Ovary (tissue), 9 donors: Measurements from ENCODE around the gene IL17A. TPM values are rescaled to one million over a fixed set of nuclear protein-coding genes. Genes with fewer than 3 reads are reported as not detected.

Experiments
- DNase-seq, 5 donors: peaks; one replicate each; pipeline ENCODE4 v3.0.0-alpha.2; 2019 to 2020
- H3K27ac ChIP-seq, 2 donors: fragments of 200-600 bp; one replicate each; pipeline versions ENCODE4 v1.5.1 to v1.8.0; 2019 to 2022
- H3K27me3 ChIP-seq: fragments of 200-600 bp; one replicate; pipeline ENCODE4 v1.8.0; 2022
- H3K36me3 ChIP-seq: fragments of 200-600 bp; sonication (generic); one replicate; pipeline ENCODE4 v1.5.1; 2019
- H3K4me1 ChIP-seq: one replicate; pipeline ENCODE4 v1.8.1; 2013; ENCODE audit warnings: mild to moderate bottlenecking, moderate library complexity; ENCODE audit not compliant: insufficient read depth
- H3K4me3 ChIP-seq: fragments of 200-600 bp; sonication (generic); one replicate; pipeline ENCODE4 v1.5.1; 2017
- H3K9me3 ChIP-seq, 2 donors: fragments of 200-600 bp in 1 of 2; sonication (generic) in 1 of 2; one replicate each; pipeline versions ENCODE4 v1.5.1 to v1.8.1; 2013 to 2019; ENCODE audit warnings: mild to moderate bottlenecking in 1 of 2, moderate library complexity in 1 of 2
- EP300 ChIP-seq: sonication (generic); formaldehyde crosslinking; IDR thresholded peaks from one replicate; pipeline ENCODE4 v1.6.1; 2017; ENCODE audit warnings: antibody characterized with exemption
- POLR2A ChIP-seq: fragments of 450-650 bp; IDR thresholded peaks from one replicate; pipeline ENCODE4 v1.6.1; 2017; ENCODE audit warnings: antibody characterized with exemption, mild to moderate bottlenecking, moderate library complexity
- WGBS, 3 donors: extraction: QIAGEN DNeasy Blood & Tissue Kit in 1 of 3; methylation state at CpG; one replicate each; pipeline versions ENCODE4 v1.1.5 to v1.1.7; 2013 to 2017; 5-methylcytosine and 5-hydroxymethylcytosine counted together
- intact Hi-C, 4 donors: fragments of 100-400 bp; cut with DNase I; formaldehyde crosslinking; loops; one replicate each; pipeline versions ENCODE4 v1.11.0 to v1.15.1; 2022 to 2023
- polyA plus RNA-seq, 2 donors: library from polyadenylated mRNA; stranded (reverse); fragments of 200-250 nt in 1 of 2; fragments of 350-450 nt in 1 of 2; fragmentation: Illumina TruSeq in 1 of 2; extraction: RNeasy Lipid Tissue Mini Kit (QIAGEN cat#74804) in 1 of 2; gene quantifications; one replicate each; pipeline ENCODE4 v1.2.3, GENCODE V29; 2013 to 2014
- total RNA-seq, 7 donors: library from RNA; depleted of rRNA in 2 of 7; stranded (reverse); fragments of >200 nt in 2 of 7; fragmentation: NEBNext Ultra II Directional in 3 of 7; extraction: Animal tissue kit (Norgen Biotek cat#: 25700) in 3 of 7; gene quantifications; one replicate each; pipeline versions ENCODE4 v1.1.0 to v1.2.4, GENCODE V29; 2016 to 2023
- TF ChIP-seq, protein P1 (sequence below), 3 donors: fragments of 450-650 bp in 2 of 3; fragments of 200-600 bp in 1 of 3; IDR thresholded peaks; one replicate each; pipeline versions ENCODE4 v1.5.1 to v1.8.0; 2016 to 2022; ENCODE audit warnings: antibody characterized with exemption in 3 of 3, mild to moderate bottlenecking in 1 of 3
- donor health status: DM: no; HTN: no; CAD: no; lungs with moderate emphysema.
- donor health status: DM: no; HTN: no; CAD: no.
- donor health status: Bipolar disorder and iron deficiency.
- donor health status: DM: yes; HTN: yes; CAD: no.
- donor health status: DM: no; HTN: no; CAD: no.
- donor health status: DM: yes; HTN: yes; CAD: no.

The IL17A gene
- total and polyA plus RNA-seq, 9 donors, result not detected

DNA sequence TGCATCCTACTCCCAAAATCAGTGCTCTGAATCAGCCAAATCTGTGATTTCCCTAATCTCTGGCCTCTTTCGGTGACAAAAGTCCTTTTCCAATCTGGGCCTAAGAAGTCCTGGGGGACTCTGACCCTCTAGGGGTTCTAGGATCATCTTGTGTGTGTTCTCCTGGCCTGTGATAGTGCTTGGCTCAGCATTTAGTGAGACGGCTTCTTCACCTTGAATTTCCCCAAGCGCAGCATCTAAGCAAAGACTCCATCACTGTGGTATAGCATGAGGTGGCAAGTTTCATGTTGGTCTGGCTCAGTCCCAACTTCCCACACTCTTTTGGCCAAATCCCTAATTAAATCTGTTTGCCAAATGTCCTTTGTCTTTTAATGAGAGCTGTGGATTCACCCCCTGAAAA, 12.1 kb upstream of the IL17A start:
- no peaks in the 10 kb centered on the region for H3K9me3 ChIP-seq
- 84 to 87% (median 85%) methylated on average over 3 of the region's 3 CpGs for WGBS, 3 donors
- no peaks in the 10 kb centered on the region for H3K27me3 ChIP-seq
- no peak for DNase-seq
- no peak overlapping the region for H3K27ac ChIP-seq
- no peaks in the 10 kb centered on the region for H3K36me3 ChIP-seq
- intact Hi-C loops, result no loop called here
- H3K4me3 ChIP-seq, result no peak overlapping the region
- TF ChIP-seq EP300, result no peak
- no peaks in the 10 kb centered on the region for H3K4me1 ChIP-seq

DNA sequence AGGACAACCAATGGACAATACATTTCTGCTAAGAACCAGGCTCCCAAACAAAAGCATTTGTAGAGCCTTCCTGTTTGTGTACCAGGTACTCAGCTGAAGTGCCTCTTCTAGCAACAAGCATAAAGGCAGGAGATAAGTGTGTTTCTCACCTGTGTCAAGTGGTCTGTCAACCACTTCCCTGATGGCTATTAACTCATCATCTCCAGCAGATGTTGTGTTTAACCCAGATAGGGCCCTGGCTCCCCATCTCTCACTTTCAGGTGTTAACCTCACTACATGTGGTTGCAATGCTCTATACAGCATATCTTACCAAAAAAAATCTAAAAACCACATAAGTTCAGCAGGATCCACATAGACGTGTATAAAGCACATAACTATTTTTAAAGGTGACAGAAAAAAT, 9.6 kb upstream of the IL17A start:
- H3K36me3 ChIP-seq, result no peaks in the 10 kb centered on the region
- H3K9me3 ChIP-seq, result no peaks in the 10 kb centered on the region
- intact Hi-C loops, result no loop called here
- TF ChIP-seq POLR2A (no peak), EP300 (no peak)
- TF ChIP-seq, protein P1, sequence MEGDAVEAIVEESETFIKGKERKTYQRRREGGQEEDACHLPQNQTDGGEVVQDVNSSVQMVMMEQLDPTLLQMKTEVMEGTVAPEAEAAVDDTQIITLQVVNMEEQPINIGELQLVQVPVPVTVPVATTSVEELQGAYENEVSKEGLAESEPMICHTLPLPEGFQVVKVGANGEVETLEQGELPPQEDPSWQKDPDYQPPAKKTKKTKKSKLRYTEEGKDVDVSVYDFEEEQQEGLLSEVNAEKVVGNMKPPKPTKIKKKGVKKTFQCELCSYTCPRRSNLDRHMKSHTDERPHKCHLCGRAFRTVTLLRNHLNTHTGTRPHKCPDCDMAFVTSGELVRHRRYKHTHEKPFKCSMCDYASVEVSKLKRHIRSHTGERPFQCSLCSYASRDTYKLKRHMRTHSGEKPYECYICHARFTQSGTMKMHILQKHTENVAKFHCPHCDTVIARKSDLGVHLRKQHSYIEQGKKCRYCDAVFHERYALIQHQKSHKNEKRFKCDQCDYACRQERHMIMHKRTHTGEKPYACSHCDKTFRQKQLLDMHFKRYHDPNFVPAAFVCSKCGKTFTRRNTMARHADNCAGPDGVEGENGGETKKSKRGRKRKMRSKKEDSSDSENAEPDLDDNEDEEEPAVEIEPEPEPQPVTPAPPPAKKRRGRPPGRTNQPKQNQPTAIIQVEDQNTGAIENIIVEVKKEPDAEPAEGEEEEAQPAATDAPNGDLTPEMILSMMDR (IDR thresholded peaks at IDR 0.05), result no peak
- no peak overlapping the region for H3K4me3 ChIP-seq
- 38 to 49% (median 43%) methylated on average over 1 of the region's 1 CpG for WGBS, 3 donors
- DNase-seq, result no peak
- no peaks in the 10 kb centered on the region for H3K27me3 ChIP-seq
- H3K4me1 ChIP-seq, result no peaks in the 10 kb centered on the region
- no peak overlapping the region for H3K27ac ChIP-seq

DNA sequence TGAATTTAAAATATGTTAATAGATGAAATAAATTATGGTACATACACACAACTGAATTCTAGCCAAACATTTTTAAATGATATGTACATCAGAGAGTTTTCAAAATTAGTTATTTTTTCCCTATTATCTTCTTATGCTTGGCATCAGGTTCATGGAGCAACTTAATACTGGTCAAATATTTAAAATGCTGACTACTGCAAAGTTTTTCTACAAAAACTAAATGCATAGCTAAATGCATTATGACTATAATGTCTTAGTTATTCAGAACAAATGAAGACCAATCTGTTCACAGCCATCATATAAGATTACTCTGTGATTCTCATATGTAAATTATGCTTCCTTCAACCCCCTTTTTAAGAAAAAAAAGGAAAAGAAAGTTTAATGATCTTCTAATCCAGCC, 8.2 kb upstream of the IL17A start:
- H3K27me3 ChIP-seq, result no peaks in the 10 kb centered on the region
- TF ChIP-seq, protein P1 (IDR thresholded peaks at IDR 0.05), result no peak
- no peak for TF ChIP-seq EP300
- no peak for TF ChIP-seq POLR2A
- no peak overlapping the region for H3K4me3 ChIP-seq
- intact Hi-C loops, result no loop called here
- H3K9me3 ChIP-seq, result no peaks in the 10 kb centered on the region
- H3K27ac ChIP-seq, result no peak overlapping the region
- DNase-seq, result no peak
- H3K4me1 ChIP-seq, result no peaks in the 10 kb centered on the region
- no peaks in the 10 kb centered on the region for H3K36me3 ChIP-seq

DNA sequence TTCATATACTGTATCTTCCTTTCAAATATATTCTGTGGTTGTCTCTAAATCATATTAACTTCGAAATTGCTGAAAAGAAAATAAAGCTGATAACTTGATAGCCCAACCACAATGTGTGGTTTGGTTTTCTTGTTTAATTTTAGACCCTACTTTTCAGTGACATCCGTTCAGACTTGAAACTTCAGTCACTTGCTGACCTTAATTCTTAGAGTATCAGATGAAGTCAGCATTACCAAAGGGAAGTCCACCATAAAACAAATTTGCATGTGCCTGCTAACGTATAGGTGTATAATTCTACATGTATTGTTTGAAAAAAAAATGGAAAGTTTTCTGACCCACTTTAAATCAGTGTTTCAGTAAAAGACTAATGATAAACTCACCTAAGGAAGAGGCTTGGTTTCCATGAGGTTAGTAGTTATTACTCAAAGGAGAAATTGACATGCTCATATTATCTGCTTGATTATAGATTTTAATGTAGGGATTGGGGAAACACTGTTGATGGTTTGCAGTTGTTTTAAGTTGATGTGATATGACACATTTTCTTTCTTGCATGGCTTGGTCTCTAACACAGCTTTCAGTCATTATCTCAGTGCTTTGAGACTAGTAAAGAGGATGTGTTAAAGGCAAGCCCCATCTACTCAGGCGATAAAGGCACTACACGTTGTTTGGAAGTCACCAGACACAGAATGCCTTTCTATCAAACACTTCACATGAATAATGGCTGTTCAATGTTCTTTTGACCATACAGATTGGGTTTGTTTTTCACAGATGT, 5.2 kb upstream of the IL17A start:
- no peak for TF ChIP-seq POLR2A
- TF ChIP-seq EP300, result no peak
- TF ChIP-seq, protein P1 (IDR thresholded peaks at IDR 0.05), result no peak
- H3K4me3 ChIP-seq, result no peak overlapping the region

DNA sequence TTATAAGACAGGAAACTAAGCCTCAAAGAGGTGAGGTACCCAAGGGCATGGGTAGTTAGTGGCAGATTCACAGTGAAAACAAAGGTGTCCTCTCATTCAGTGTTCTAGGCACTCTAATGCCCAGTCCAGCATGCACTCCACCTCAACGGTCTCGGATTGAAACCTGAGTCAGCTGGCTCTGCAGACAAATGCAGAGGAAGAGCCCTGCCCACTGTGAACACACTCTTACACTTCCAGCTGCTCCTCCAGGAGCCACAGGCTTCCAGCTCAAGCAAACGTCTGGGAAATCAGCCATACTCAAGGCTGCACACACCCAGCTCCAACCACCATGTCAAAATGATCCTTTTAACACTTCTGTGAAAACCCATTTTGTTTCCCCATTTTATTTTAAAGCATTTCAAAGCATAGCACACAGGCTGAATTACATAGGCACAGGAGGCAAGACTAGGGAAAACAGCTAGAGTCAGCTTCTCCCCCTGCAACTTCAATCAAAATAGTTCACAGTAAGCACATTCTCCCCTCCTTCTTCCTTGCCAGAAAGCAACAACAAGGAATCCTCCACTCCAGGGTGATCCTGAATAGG, 3.0 kb upstream of the IL17A start:
- Histone ChIP-seq H3K9me3 (no peaks in the 10 kb centered on the region), H3K27me3 (no peaks in the 10 kb centered on the region), H3K4me1 (no peaks in the 10 kb centered on the region), H3K27ac (no peak overlapping the region), H3K4me3 (no peak overlapping the region), H3K36me3 (no peaks in the 10 kb centered on the region)
- DNase-seq, result no peak
- WGBS, 3 donors, result 0 to 22% (median 5%) methylated on average over 3 of the region's 3 CpGs
- intact Hi-C loops, result no loop called here
- TF ChIP-seq POLR2A (no peak), EP300 (no peak)
- TF ChIP-seq, protein P1 (IDR thresholded peaks at IDR 0.05), result no peak

More for the DNA sequence above, 5.2 kb upstream of the IL17A start:
- WGBS, 3 donors, result 53 to 62% (median 57%) methylated on average over 5 of the region's 5 CpGs
- H3K27ac ChIP-seq, result no peak overlapping the region
- no peak for DNase-seq
- H3K9me3 ChIP-seq, result no peaks in the 10 kb centered on the region
- H3K27me3 ChIP-seq, result no peaks in the 10 kb centered on the region
- no peaks in the 10 kb centered on the region for H3K4me1 ChIP-seq
- H3K36me3 ChIP-seq, result no peaks in the 10 kb centered on the region
- intact Hi-C loops, result no loop called here
